ENCODE data around the gene ANXA9.
A peak's percentile ranks its signal among the peaks of the same experiment; 100 is the strongest.

Gene ANXA9

GRCh38 chr1:150974580-150975478 is 7.3 kb upstream of the ANXA9 start, which contains the start of gene CERS2:
CERS2 (minus strand) TSS chr1:150974835; CDS start chr1:150969090, 5,745 bp downstream.
- DNase-seq (ENCODE audit: low read depth in 2 of 2), result peak; percentile 54 to 63

- no peak for DNase-seq (ENCODE audit: low read depth in 2 of 2)
Measured at GRCh38 chr1:150976401-150976821, 5.7 kb upstream of the ANXA9 start.

GRCh38 chr1:150976879-150977694 is 5.0 kb upstream of the ANXA9 start:
- DNase-seq (ENCODE audit: low read depth in 2 of 2), result no peak

- peak; percentile 80 to 81 for DNase-seq (ENCODE audit: low read depth in 2 of 2)
Measured at GRCh38 chr1:150979092-150980056, 2.7 kb upstream of the ANXA9 start.

DNA sequence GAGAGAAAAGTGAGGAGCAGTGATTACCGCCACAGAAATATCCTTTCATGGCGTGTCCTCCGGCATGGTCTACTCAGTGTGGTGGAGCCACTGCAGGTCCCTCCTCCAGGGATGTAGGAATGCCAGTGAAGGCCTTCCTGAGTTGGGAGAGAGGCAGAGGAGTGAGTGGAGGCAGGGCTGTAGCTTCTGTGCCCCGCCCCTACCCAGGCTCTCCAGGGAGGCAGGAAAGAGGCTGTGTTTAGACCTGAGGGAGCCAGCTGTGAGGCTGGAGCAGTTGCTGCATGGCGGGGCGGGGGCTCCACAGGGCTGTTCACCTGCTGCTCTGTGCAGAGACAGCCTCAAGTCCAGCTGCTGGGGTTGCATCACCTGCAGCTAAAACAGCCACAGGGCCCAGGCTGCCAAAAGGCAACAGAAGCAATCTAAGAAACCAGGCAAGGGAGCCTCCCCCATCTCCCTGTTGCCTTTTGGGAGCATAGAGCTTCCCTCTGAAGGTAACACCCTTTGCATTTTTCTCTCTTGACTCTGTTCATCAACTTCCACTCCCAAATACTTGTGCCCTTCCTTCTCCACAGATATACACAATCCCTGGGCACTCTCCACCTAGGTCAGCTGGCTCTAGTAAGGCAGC is 801 bp upstream of the ANXA9 start:
- no peak for DNase-seq (ENCODE audit: low read depth in 2 of 2)

GRCh38 chr1:150985179-150985825 is 3.2 kb downstream of the ANXA9 start:
- DNase-seq (ENCODE audit: low read depth in 2 of 2), result no peak

DNA sequence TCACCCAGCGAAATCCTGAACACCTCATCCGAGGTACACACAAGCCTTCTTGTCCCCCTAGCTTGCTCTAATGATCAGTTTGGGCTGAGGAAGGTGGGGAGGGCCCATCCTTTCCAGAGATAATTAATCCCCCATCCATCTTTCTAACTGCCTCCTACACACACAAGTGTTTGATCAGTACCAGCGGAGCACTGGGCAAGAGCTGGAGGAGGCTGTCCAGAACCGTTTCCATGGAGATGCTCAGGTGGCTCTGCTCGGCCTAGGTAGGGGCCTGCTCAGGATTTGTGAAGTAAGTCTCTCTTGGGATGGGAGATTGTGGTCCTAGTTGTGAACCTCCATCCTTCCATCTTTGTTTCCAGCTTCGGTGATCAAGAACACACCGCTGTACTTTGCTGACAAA is 5.8 kb downstream of the ANXA9 start:
- no peak for DNase-seq (ENCODE audit: low read depth in 2 of 2)

DNA sequence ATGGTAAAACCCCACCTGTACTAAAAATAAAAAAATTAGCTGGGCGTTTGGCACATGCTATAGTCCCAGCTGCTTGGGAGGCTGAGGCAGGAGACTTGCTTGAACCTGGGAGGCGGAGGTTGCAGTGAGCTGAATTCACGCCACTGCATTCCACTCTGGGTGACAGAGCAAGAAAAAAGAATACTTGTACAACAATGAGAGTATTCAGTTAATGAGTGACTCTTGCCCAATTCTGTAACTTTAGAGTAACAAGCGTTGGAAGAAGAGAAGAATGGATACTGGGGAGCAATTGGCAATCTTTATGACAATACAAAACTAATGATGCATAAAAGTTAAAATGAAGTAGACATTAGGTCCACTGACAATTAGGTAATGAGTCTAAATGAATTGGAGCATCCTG is 10.5 kb downstream of the ANXA9 start:
- DNase-seq (ENCODE audit: low read depth in 2 of 2), result no peak

DNA sequence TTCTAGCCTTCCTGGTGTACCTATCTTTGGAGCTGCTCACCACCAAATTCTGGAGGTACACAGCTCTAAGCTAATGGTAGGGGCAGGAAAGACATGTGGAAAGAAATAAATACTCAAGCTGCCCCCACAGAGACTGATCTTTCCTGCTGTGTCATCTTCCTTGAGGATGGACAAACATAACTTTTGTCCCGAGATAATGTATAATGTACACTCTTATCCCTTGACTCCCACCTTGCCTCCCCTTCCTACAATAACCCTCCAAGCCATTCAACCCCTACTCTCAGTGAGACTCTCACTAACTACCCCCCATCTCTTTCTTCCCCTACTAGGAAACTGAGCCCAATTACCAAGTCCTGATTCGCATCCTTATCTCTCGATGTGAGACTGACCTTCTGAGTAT is 12.2 kb downstream of the ANXA9 start:
- no peak for DNase-seq (ENCODE audit: low read depth in 2 of 2)

DNA sequence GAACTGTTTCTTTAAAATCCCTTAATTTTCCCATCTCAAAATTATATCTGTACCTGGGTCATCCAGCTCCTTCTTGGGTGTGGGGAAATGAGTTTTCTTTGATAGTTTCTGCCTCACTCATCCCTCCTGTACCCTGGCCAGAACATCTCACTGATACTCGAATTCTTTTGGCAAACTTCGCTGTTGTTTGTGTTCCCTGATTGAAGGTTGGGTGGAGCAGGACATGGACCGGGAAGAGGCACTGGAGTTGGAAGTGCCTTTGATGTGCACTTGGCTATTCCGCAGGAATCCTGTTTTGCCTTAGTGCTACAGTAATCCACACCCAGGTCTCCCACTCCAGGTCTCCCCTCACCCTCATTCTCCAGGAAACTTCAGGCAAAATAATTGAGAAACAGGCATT is 13.4 kb downstream of the ANXA9 start:
- no peak for DNase-seq (ENCODE audit: low read depth in 2 of 2)

GRCh38 chr1:150995896-150996295 is 13.8 kb downstream of the ANXA9 start:
- DNase-seq (ENCODE audit: low read depth in 2 of 2), result no peak

GRCh38 chr1:150997126-150997872 is 15.2 kb downstream of the ANXA9 start:
- DNase-seq (ENCODE audit: low read depth in 2 of 2), result no peak

- no peak for DNase-seq (ENCODE audit: low read depth in 2 of 2)
Measured at GRCh38 chr1:150997949-150998348, 15.9 kb downstream of the ANXA9 start.

- DNase-seq (ENCODE audit: low read depth in 2 of 2), result no peak
Measured at GRCh38 chr1:150999051-150999674, 17.1 kb downstream of the ANXA9 start.

DNA sequence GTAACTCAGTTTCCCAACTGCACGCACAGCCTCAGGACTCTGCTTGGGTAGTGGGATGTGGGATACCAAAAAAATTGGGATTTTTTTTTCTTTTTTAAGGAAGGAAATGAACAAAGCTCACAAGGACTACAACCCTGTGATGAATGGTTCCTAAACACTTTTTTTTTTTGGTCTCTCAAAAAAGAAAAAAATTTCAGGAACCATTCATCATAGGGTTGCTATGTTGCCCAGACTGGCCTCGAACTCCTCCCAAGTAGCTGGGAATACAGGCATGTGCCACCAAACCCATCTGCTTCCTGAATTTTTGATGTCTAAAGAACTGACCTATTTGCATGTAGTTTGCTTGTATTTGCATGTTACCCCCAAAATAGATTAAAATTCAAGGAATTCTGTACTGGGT is 17.8 kb downstream of the ANXA9 start:
- DNase-seq (ENCODE audit: low read depth in 2 of 2), result no peak

- no peak for DNase-seq (ENCODE audit: low read depth in 2 of 2)
Measured at GRCh38 chr1:151000408-151000807, 18.3 kb downstream of the ANXA9 start.

DNA sequence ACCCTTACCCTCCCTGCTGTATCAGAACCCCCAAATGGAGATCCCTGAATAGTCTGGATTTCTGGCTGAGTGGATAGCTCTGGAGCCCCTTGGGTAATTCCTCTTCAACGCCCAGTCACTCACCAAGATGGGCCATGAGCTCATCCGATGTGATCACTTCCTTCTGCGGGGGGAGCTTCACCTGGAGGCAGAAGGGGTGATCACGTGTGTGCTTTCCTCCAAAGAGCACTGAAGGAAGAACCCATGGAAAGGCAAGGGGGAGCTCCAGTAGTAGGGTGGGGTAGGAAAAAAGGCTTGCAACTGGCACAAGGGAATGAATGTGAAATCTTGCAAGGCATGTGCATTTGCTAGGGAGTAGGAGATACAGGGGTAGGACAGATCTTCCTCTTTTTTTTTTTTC is 19.5 kb downstream of the ANXA9 start:
- no peak for DNase-seq (ENCODE audit: low read depth in 2 of 2)

GRCh38 chr1:151002051-151002450 is 20.0 kb downstream of the ANXA9 start:
- no peak for DNase-seq (ENCODE audit: low read depth in 2 of 2)

- no peak for DNase-seq (ENCODE audit: low read depth in 2 of 2)
Measured at GRCh38 chr1:151002611-151003010, 20.5 kb downstream of the ANXA9 start.
